Fibroblast of peridontal ligament (primary cell): ENCODE measurements around the gene HEYL.

Source experiments
- DNase-seq: peaks from one replicate; pipeline ENCODE4 v3.0.0-alpha.2; 2010; ENCODE audit errors: extremely low read depth

HEYL gene

GRCh38 chr1:39666772-39667171, 27.3 kb upstream of the HEYL start:
- no peak for DNase-seq

- DNase-seq = no peak
Observed at GRCh38 chr1:39663559-39663958, 24.1 kb upstream of the HEYL start.

- DNase-seq = no peak
Observed at GRCh38 chr1:39662861-39663260, 23.4 kb upstream of the HEYL start.

- no peak for DNase-seq
Observed at GRCh38 chr1:39659538-39659937, 20.1 kb upstream of the HEYL start.

GRCh38 chr1:39659110-39659509, 19.7 kb upstream of the HEYL start:
- no peak for DNase-seq

- DNase-seq = peak; percentile 56
Observed at GRCh38 chr1:39657923-39658485, 18.6 kb upstream of the HEYL start.

GRCh38 chr1:39657402-39657801, 18.0 kb upstream of the HEYL start:
- peak; percentile 37 for DNase-seq

GRCh38 chr1:39656391-39656790, 16.9 kb upstream of the HEYL start:
- DNase-seq = no peak

- no peak for DNase-seq
Observed at GRCh38 chr1:39655578-39656268, 16.3 kb upstream of the HEYL start.

- peak; percentile 16 for DNase-seq
Observed at GRCh38 chr1:39654291-39654690, 14.8 kb upstream of the HEYL start.

- DNase-seq = peak; percentile 81
Observed at GRCh38 chr1:39653546-39654031, 14.1 kb upstream of the HEYL start.

- peak; percentile 24 for DNase-seq
Observed at GRCh38 chr1:39652554-39652953, 13.1 kb upstream of the HEYL start.

GRCh38 chr1:39652105-39652504, 12.7 kb upstream of the HEYL start:
- DNase-seq = peak; percentile 59

- no peak for DNase-seq
Observed at GRCh38 chr1:39650431-39650830, 11.0 kb upstream of the HEYL start.

- no peak for DNase-seq
Observed at GRCh38 chr1:39649636-39650185, 10.3 kb upstream of the HEYL start.

- DNase-seq = no peak
Observed at GRCh38 chr1:39648496-39648895, 9.1 kb upstream of the HEYL start.

GRCh38 chr1:39647247-39647646, 7.8 kb upstream of the HEYL start:
- no peak for DNase-seq

GRCh38 chr1:39646232-39647081, 7.0 kb upstream of the HEYL start:
- peak; percentile 57 for DNase-seq

- DNase-seq = no peak
Observed at GRCh38 chr1:39645411-39646043, 6.1 kb upstream of the HEYL start.

GRCh38 chr1:39643705-39644104, 4.3 kb upstream of the HEYL start:
- no peak for DNase-seq

- DNase-seq = peak; percentile 43
Observed at GRCh38 chr1:39642796-39643195, 3.4 kb upstream of the HEYL start.

GRCh38 chr1:39640861-39641260, 1.4 kb upstream of the HEYL start:
- no peak for DNase-seq
